Left kidney (tissue), 2 donors: Measurements from ENCODE around the gene FAM184B. TPM values are rescaled to one million over a fixed set of nuclear protein-coding genes. Genes with fewer than 3 reads are reported as not detected.

Source experiments
- DNase-seq: peaks from one replicate; pipeline ENCODE4 v3.0.0-alpha.2; 2013
- polyA plus RNA-seq: library from polyadenylated mRNA; unstranded; fragments of 120-200 nt; gene quantifications from one replicate; pipeline ENCODE4 v1.2.1, GENCODE V29; 2013; ENCODE audit not compliant: insufficient read length

FAM184B gene
- polyA plus RNA-seq, 1 donor: 0.85 TPM

GRCh38 chr4:17778431-17778830 is 3.0 kb downstream of the FAM184B start:
- DNase-seq: no peak

GRCh38 chr4:17773135-17773698 is 8.2 kb downstream of the FAM184B start:
- no peak for DNase-seq

GRCh38 chr4:17771284-17771908 is 10.0 kb downstream of the FAM184B start:
- no peak for DNase-seq

- DNase-seq: no peak
Observed at GRCh38 chr4:17770845-17771244, 10.6 kb downstream of the FAM184B start.

- DNase-seq: no peak
Observed at GRCh38 chr4:17769406-17770174, 11.8 kb downstream of the FAM184B start.

- DNase-seq: no peak
Observed at GRCh38 chr4:17766826-17767458, 14.5 kb downstream of the FAM184B start.

- no peak for DNase-seq
Observed at GRCh38 chr4:17765514-17766286, 15.7 kb downstream of the FAM184B start.

GRCh38 chr4:17763931-17764330 is 17.5 kb downstream of the FAM184B start:
- DNase-seq: no peak

- DNase-seq: no peak
Observed at GRCh38 chr4:17763416-17763815, 18.0 kb downstream of the FAM184B start.

- DNase-seq: no peak
Observed at GRCh38 chr4:17762726-17763125, 18.7 kb downstream of the FAM184B start.

- no peak for DNase-seq
Observed at GRCh38 chr4:17761062-17761461, 20.4 kb downstream of the FAM184B start.

GRCh38 chr4:17760626-17761025 is 20.8 kb downstream of the FAM184B start:
- DNase-seq: no peak

GRCh38 chr4:17758485-17758884 is 22.9 kb downstream of the FAM184B start:
- no peak for DNase-seq

GRCh38 chr4:17757621-17758020 is 23.8 kb downstream of the FAM184B start:
- DNase-seq: no peak

- DNase-seq: no peak
Observed at GRCh38 chr4:17753646-17754045, 27.8 kb downstream of the FAM184B start.

- no peak for DNase-seq
Observed at GRCh38 chr4:17740702-17741101, 40.7 kb downstream of the FAM184B start.

GRCh38 chr4:17736484-17736883 is 44.9 kb downstream of the FAM184B start:
- no peak for DNase-seq

GRCh38 chr4:17726911-17727310 is 54.5 kb downstream of the FAM184B start:
- DNase-seq: no peak

- no peak for DNase-seq
Observed at GRCh38 chr4:17723648-17724047, 57.8 kb downstream of the FAM184B start.

GRCh38 chr4:17722356-17722700 is 59.1 kb downstream of the FAM184B start:
- no peak for DNase-seq

GRCh38 chr4:17721496-17722355 is 59.7 kb downstream of the FAM184B start:
- no peak for DNase-seq
